PC-3 (cell line): Measurements from ENCODE around the gene VPS54. TPM values are rescaled to one million over a fixed set of nuclear protein-coding genes. Genes with fewer than 3 reads are reported as not detected.
"Not testable (repeated sequence)": the region's sequence is repeated elsewhere in the genome, so short reads cannot be mapped to it uniquely, and the experiment has no call there.

Experiments
- ATAC-seq: fragments of 200-7000 bp; cut with Tn5 transposase; 2 replicates; pipeline ENCODE4 v1.9.1; 2020; ENCODE audit warnings: mild to moderate bottlenecking, moderate library complexity
- BruUV-seq: library from RNA; stranded (reverse); fragments of 400-500 nt; replicated peaks from 2 replicates; lab custom pipeline; 2021; lab: Mats Ljungman, UMichigan
- CTCF ChIA-PET: fragments of 300-600 bp; sonication (Branson Sonifier 250); formaldehyde crosslinking; loops from one replicate; lab custom pipeline; 2022; ENCODE audit warnings: antibody characterized with exemption; lab: Charles Lee
- POLR2A ChIA-PET: fragments of 300-600 bp; sonication (Branson Sonifier 250); formaldehyde crosslinking; loops from one replicate; lab custom pipeline; 2022; ENCODE audit warnings: antibody characterized with exemption; ENCODE audit not compliant: unreplicated experiment; lab: Charles Lee
- DNase-seq: peaks from one replicate; pipeline ENCODE4 v3.0.0-alpha.2; 2015
- H2AFZ ChIP-seq: fragments of 300-600 bp; sonication (generic); 2 replicates; pipeline ENCODE4 v1.6.0; 2016; ENCODE audit warnings: antibody characterized with exemption, low read length
- H3F3A ChIP-seq: fragments of 300-600 bp; sonication (generic); one replicate; pipeline ENCODE4 v1.6.0; 2017; ENCODE audit warnings: antibody characterized with exemption, low read length, control low read depth, mild to moderate bottlenecking; ENCODE audit not compliant: unreplicated experiment
- H3K27ac ChIP-seq: fragments of 300-600 bp; sonication (generic); 2 replicates; pipeline ENCODE4 v1.5.1; 2016; ENCODE audit warnings: mild to moderate bottlenecking, low read length
- H3K27me3 ChIP-seq: fragments of 300-600 bp; sonication (generic); 2 replicates; pipeline ENCODE4 v1.6.1; 2016; ENCODE audit warnings: low read length, mixed read lengths
- H3K36me3 ChIP-seq: fragments of 300-600 bp; sonication (generic); 2 replicates; pipeline ENCODE4 v1.6.1; 2016; ENCODE audit warnings: low read depth, mixed run types, low read length, mixed read lengths
- H3K4me1 ChIP-seq: fragments of 300-600 bp; sonication (generic); 2 replicates; pipeline ENCODE4 v1.5.1; 2016; ENCODE audit warnings: low read length; ENCODE audit not compliant: insufficient read depth
- H3K4me2 ChIP-seq: fragments of 300-600 bp; sonication (generic); 2 replicates; pipeline ENCODE4 v1.6.0; 2016; ENCODE audit warnings: low read length
- H3K4me3 ChIP-seq: fragments of 300-600 bp; sonication (generic); 2 replicates; pipeline ENCODE4 v1.5.1; 2016; ENCODE audit warnings: mild to moderate bottlenecking, low read length, mixed read lengths
- H3K79me2 ChIP-seq: fragments of 300-600 bp; sonication (generic); 2 replicates; pipeline ENCODE4 v1.6.1; 2017; ENCODE audit warnings: low read length, mixed read lengths
- H3K9ac ChIP-seq: fragments of 300-600 bp; sonication (generic); 2 replicates; pipeline ENCODE4 v1.6.0; 2016; ENCODE audit warnings: mild to moderate bottlenecking, low read length
- H3K9me2 ChIP-seq: fragments of 300-600 bp; sonication (generic); replicated peaks from 2 replicates; pipeline ENCODE4 v1.6.1; 2016; ENCODE audit warnings: mixed run types, low read length, mixed read lengths
- H3K9me3 ChIP-seq: fragments of 300-600 bp; sonication (generic); 2 replicates; pipeline ENCODE4 v1.6.1; 2016; ENCODE audit warnings: low read length, mixed read lengths
- H4K20me1 ChIP-seq: fragments of 300-600 bp; sonication (generic); 2 replicates; pipeline ENCODE4 v1.6.1; 2016; ENCODE audit warnings: low read length, mixed read lengths
- CTCF ChIP-seq: fragments of 300-600 bp; sonication (generic); conservative IDR thresholded peaks from 2 replicates; pipeline ENCODE4 v1.5.1; 2017; ENCODE audit warnings: antibody characterized with exemption, low read depth, mild to moderate bottlenecking, low read length
- EZH2 ChIP-seq: fragments of 300-600 bp; sonication (generic); IDR thresholded peaks from one replicate; pipeline ENCODE4 v1.6.1; 2017; ENCODE audit warnings: antibody characterized with exemption, mild to moderate bottlenecking, low read length; ENCODE audit not compliant: unreplicated experiment
- EZH2phosphoT487 ChIP-seq: fragments of 300-600 bp; sonication (generic); IDR thresholded peaks from 2 replicates; pipeline ENCODE4 v1.6.1; 2018; ENCODE audit warnings: mild to moderate bottlenecking, antibody characterized with exemption, low read length, borderline replicate concordance
- intact Hi-C: fragments of 100-400 bp; cut with micrococcal nuclease; formaldehyde crosslinking; loops from 2 replicates; pipeline ENCODE4 v1.9.0; 2023
- total RNA-seq: library from RNA; depleted of rRNA; stranded (reverse); fragments of >200 nt; gene quantifications from 2 replicates; pipeline ENCODE4 v1.2.3, GENCODE V29; 2014

Gene VPS54
- total RNA-seq, 1 experiment from 2014 or later: 17.9 TPM

DNA sequence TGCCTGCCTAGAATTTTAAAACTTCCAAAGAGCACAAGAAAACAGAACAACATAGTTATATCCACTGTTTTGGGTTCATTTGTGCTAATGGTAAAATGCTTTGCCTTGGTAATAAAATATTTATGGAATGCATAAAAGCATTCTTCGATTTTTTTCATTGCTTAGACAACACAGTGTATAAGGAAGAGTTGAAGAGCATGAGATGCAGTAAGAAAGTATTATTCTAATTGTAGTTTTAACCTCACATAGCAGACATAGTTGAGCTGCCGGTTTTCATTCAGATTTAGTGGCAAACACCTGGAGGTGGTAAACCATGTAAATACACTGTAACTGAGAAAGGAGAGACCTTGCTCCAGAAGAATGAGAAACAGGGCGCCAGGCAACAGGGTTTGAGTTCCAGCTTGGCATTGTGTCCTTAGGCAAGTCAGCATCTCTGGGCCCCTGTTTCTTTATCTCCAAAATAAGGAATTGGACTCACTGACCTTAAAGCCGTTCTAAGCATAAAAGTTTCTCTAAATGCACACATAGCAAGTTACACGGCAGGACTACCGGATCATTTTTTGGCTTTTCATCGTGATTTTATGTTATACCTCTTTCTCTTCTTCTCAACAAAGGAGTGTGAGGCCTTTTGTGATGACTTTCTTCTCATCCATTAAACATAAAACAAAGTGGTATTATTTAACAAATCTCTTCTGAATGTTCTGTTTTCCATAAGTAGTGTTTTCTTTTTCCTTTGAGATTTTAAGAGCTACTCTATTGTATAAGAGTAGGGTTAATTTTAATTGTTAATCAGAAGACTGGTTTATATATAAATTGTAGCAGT, 169.6 kb downstream of the VPS54 start:
- POLR2A ChIA-PET: no interaction called here
- intact Hi-C loops: no loop called here
- H3K4me2 ChIP-seq: no peak overlapping the region
- BruUV-seq: no TSS peak
- no peaks in the 10 kb centered on the region for H3F3A ChIP-seq
- H3K9ac ChIP-seq: no peak overlapping the region
- TF ChIP-seq EZH2phosphoT487 (no peak), EZH2 (no peak), CTCF (no peak)
- no peaks in the 10 kb centered on the region for H3K9me3 ChIP-seq
- H3K4me3 ChIP-seq: no peak overlapping the region
- H3K4me1 ChIP-seq: peaks cover 15% of the 10 kb centered on the region; the same call in 1 of the 2 replicates
- no peaks in the 10 kb centered on the region for H3K27me3 ChIP-seq
- peaks cover 19% of the 10 kb centered on the region for H4K20me1 ChIP-seq
- H3K36me3 ChIP-seq: no peaks in the 10 kb centered on the region
- DNase-seq (no peak), ATAC-seq (no peak)
- CTCF ChIA-PET: no interaction called here
- peaks cover 98% of the 10 kb centered on the region for H3K79me2 ChIP-seq
- H2AFZ ChIP-seq: no peak overlapping the region
- no peak overlapping the region for H3K27ac ChIP-seq
- H3K9me2 ChIP-seq: no peaks in the 10 kb centered on the region

DNA sequence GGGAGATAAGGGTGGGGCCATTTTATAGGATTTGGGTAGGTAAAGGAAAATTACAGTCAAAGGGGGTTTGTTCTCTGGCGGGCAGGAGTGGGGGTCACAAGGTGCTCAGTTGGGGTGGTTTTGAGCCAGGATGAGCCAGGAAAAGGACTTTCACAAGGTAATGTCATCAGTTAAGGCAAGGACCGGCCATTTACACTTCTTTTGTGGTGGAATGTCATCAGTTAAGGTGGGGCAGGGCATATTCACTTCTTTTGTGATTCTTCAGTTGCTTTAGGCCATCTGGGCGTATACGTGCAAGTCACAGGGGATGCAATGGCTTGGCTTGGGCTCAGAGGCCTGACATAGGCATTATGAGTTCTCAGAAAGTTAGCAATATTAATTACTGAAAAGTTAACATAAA, 171.7 kb downstream of the VPS54 start:
- H3K27ac ChIP-seq, H3F3A ChIP-seq, ATAC-seq, POLR2A ChIA-PET, H3K4me2 ChIP-seq, H4K20me1 ChIP-seq, H3K36me3 ChIP-seq, CTCF ChIA-PET, BruUV-seq, H2AFZ ChIP-seq, H3K9me2 ChIP-seq, H3K9me3 ChIP-seq, DNase-seq, H3K4me3 ChIP-seq, intact Hi-C loops, H3K9ac ChIP-seq, H3K27me3 ChIP-seq: not testable (repeated sequence)
- Histone ChIP-seq H3K4me1 (peaks cover 27% of the 10 kb centered on the region), H3K79me2 (peaks cover 99% of the 10 kb centered on the region)

- TF ChIP-seq EZH2phosphoT487 (no peak), EZH2 (no peak), CTCF (no peak)
- Histone ChIP-seq H3F3A (no peaks in the 10 kb centered on the region), H3K79me2 (peaks cover 96% of the 10 kb centered on the region), H2AFZ (no peak overlapping the region), H3K4me3 (no peak overlapping the region), H4K20me1 (0 out of 2 replicates have a peak, but pooled peaks cover 10% of the 10 kb centered on the region), H3K9me3 (no peaks in the 10 kb centered on the region), H3K9ac (no peak overlapping the region), H3K27ac (no peak overlapping the region), H3K4me2 (no peak overlapping the region), H3K9me2 (no peaks in the 10 kb centered on the region), H3K36me3 (no peaks in the 10 kb centered on the region), H3K4me1 (peaks cover 27% of the 10 kb centered on the region), H3K27me3 (no peaks in the 10 kb centered on the region)
- DNase-seq (no peak), ATAC-seq (no peak)
- intact Hi-C loops: loop anchor here (1.0 kb wide), 1 partner anchor 46 kb away; no protein-coding TSS in a partner anchor
- no TSS peak for BruUV-seq
- POLR2A ChIA-PET: interaction anchor here (0.7 kb wide), 1 partner anchor 87 kb away, joined by 3 read pairs; no protein-coding TSS in a partner anchor
- CTCF ChIA-PET: no interaction called here
Observed at GRCh38 chr2:63846487-63846886, 172.7 kb downstream of the VPS54 start.
